Astrocyte of the cerebellum (primary cell): ENCODE results near the gene RAI14.
"Not testable (repeated sequence)": the region's sequence is repeated elsewhere in the genome, so short reads cannot be mapped to it uniquely, and the experiment has no call there.

Experiments used
- DNase-seq: peaks from one replicate; pipeline ENCODE4 v3.0.0-alpha.2; 2011; ENCODE audit warnings: low read depth
- H3K4me3 ChIP-seq: 2 replicates; pipeline ENCODE4 v1.5.1; 2011; ENCODE audit warnings: mild to moderate bottlenecking, low read depth, low read length, moderate library complexity
- CTCF ChIP-seq: IDR thresholded peaks from 2 replicates; pipeline ENCODE4 v1.5.1; 2012; ENCODE audit warnings: low read length, low read depth, moderate library complexity, mild to moderate bottlenecking; ENCODE audit errors: missing control alignments
- in situ Hi-C: cut with HindIII; loops from 2 replicates; pipeline ENCODE4 v1.10.0; 2017; ENCODE audit warnings: low sequenced_read_pairs

RAI14 gene

GRCh38 chr5:34751807-34752736 is 95.9 kb downstream of the RAI14 start:
- no peak overlapping the region for H3K4me3 ChIP-seq
- no peak for DNase-seq
- no peak for TF ChIP-seq CTCF
- in situ Hi-C loops: no loop called here

- DNase-seq, in situ Hi-C loops, H3K4me3 ChIP-seq: not testable (repeated sequence)
Observed at GRCh38 chr5:34753236-34753635, 97.1 kb downstream of the RAI14 start.

- no peak overlapping the region for H3K4me3 ChIP-seq
- no peak for DNase-seq
- TF ChIP-seq CTCF: no peak
- in situ Hi-C loops: no loop called here
Observed at GRCh38 chr5:34755926-34756325, 99.8 kb downstream of the RAI14 start.

- in situ Hi-C loops: no loop called here
- DNase-seq: no peak
- no peak overlapping the region for H3K4me3 ChIP-seq
- no peak for TF ChIP-seq CTCF
Observed at GRCh38 chr5:34756781-34757624, 100.9 kb downstream of the RAI14 start.

GRCh38 chr5:34758514-34758913 is 102.4 kb downstream of the RAI14 start:
- TF ChIP-seq CTCF: no peak
- no peak overlapping the region for H3K4me3 ChIP-seq
- no peak for DNase-seq
- in situ Hi-C loops: no loop called here

GRCh38 chr5:34759213-34759612 is 103.1 kb downstream of the RAI14 start:
- DNase-seq, H3K4me3 ChIP-seq, in situ Hi-C loops: not testable (repeated sequence)

- in situ Hi-C loops: no loop called here
- H3K4me3 ChIP-seq: no peak overlapping the region
- TF ChIP-seq CTCF: no peak
- no peak for DNase-seq
Observed at GRCh38 chr5:34765662-34766061, 109.5 kb downstream of the RAI14 start.
